ENCODE data around the gene NOTCH1.

Gene NOTCH1

GRCh38 chr9:136536721-136537241 is 9.1 kb downstream of the NOTCH1 start:
- TF ChIP-seq CTCF (IDR thresholded peaks at IDR 0.05; ENCODE audit: extremely low read depth, insufficient read depth, missing control alignments), result no peak
- in situ Hi-C loops (cut with MboI; ENCODE audit: low pct_unique_long_range_greater_than_20kb, low sequenced_read_pairs, unreplicated experiment), result no loop called here
- no peak for DNase-seq (ENCODE audit: low spot score)

GRCh38 chr9:136536051-136536720 is 9.7 kb downstream of the NOTCH1 start:
- in situ Hi-C loops (cut with MboI; ENCODE audit: low pct_unique_long_range_greater_than_20kb, low sequenced_read_pairs, unreplicated experiment), result no loop called here
- no peak for DNase-seq (ENCODE audit: low spot score)
- TF ChIP-seq CTCF (IDR thresholded peaks at IDR 0.05; ENCODE audit: extremely low read depth, insufficient read depth, missing control alignments), result no peak

GRCh38 chr9:136535070-136535469 is 10.8 kb downstream of the NOTCH1 start:
- in situ Hi-C loops (cut with MboI; ENCODE audit: low pct_unique_long_range_greater_than_20kb, low sequenced_read_pairs, unreplicated experiment), result no loop called here
- no peak for TF ChIP-seq CTCF (IDR thresholded peaks at IDR 0.05; ENCODE audit: extremely low read depth, insufficient read depth, missing control alignments)
- DNase-seq (ENCODE audit: low spot score), result no peak

- TF ChIP-seq CTCF (IDR thresholded peaks at IDR 0.05; ENCODE audit: extremely low read depth, insufficient read depth, missing control alignments), result no peak
- no peak for DNase-seq (ENCODE audit: low spot score)
- in situ Hi-C loops (cut with MboI; ENCODE audit: low pct_unique_long_range_greater_than_20kb, low sequenced_read_pairs, unreplicated experiment), result no loop called here
These were observed 11.5 kb downstream of the NOTCH1 start for GRCh38 chr9:136534366-136534765.

- in situ Hi-C loops (cut with MboI; ENCODE audit: low pct_unique_long_range_greater_than_20kb, low sequenced_read_pairs, unreplicated experiment), result no loop called here
- no peak for TF ChIP-seq CTCF (IDR thresholded peaks at IDR 0.05; ENCODE audit: extremely low read depth, insufficient read depth, missing control alignments)
- DNase-seq (ENCODE audit: low spot score), result no peak
These were observed 12.1 kb downstream of the NOTCH1 start for GRCh38 chr9:136533775-136534157.

GRCh38 chr9:136532799-136533774 is 12.8 kb downstream of the NOTCH1 start:
- no peak for TF ChIP-seq CTCF (IDR thresholded peaks at IDR 0.05; ENCODE audit: extremely low read depth, insufficient read depth, missing control alignments)
- peak; percentile 75 for DNase-seq (ENCODE audit: low spot score)
- in situ Hi-C loops (cut with MboI; ENCODE audit: low pct_unique_long_range_greater_than_20kb, low sequenced_read_pairs, unreplicated experiment), result no loop called here

Data from GM13977 (cell line).